NT2/D1 (cell line): Measurements from ENCODE around the gene CTTNBP2.

Experiments
- DNase-seq: peaks from one replicate; pipeline ENCODE4 v3.0.0-alpha.2; 2011; ENCODE audit warnings: low read depth, low spot score
- H3K27me3 ChIP-seq: 2 replicates; pipeline ENCODE4 v1.6.0; 2011; ENCODE audit warnings: mild to moderate bottlenecking; ENCODE audit not compliant: insufficient read length, insufficient read depth
- H3K36me3 ChIP-seq: 2 replicates; pipeline ENCODE4 v1.6.1; 2011; ENCODE audit warnings: mild to moderate bottlenecking, low read length, mixed read lengths; ENCODE audit not compliant: insufficient read depth, insufficient read length
- H3K4me1 ChIP-seq: 2 replicates; pipeline ENCODE4 v1.5.1; 2011; ENCODE audit not compliant: insufficient read depth, insufficient read length
- H3K4me3 ChIP-seq: 2 replicates; pipeline ENCODE4 v1.5.1; 2011; ENCODE audit warnings: low read depth; ENCODE audit not compliant: insufficient read length
- H3K9ac ChIP-seq: 2 replicates; pipeline ENCODE4 v1.6.0; 2011; ENCODE audit warnings: low read depth; ENCODE audit not compliant: insufficient read length
- H3K9me3 ChIP-seq: 2 replicates; pipeline ENCODE4 v1.5.1; 2011; ENCODE audit warnings: mild to moderate bottlenecking, low read length; ENCODE audit not compliant: insufficient read depth
- SUZ12 ChIP-seq: IDR thresholded peaks from 2 replicates; pipeline ENCODE4 v1.6.1; 2011; ENCODE audit not compliant: insufficient read length, insufficient read depth; ENCODE audit errors: extremely low read depth
- YY1 ChIP-seq: IDR thresholded peaks from 2 replicates; pipeline ENCODE4 v1.6.1; 2011; ENCODE audit not compliant: insufficient read length, insufficient read depth
- ZNF274 ChIP-seq: IDR thresholded peaks from 2 replicates; pipeline ENCODE4 v1.6.1; 2011; ENCODE audit warnings: mild to moderate bottlenecking, low read depth, low read length

CTTNBP2 gene

DNA sequence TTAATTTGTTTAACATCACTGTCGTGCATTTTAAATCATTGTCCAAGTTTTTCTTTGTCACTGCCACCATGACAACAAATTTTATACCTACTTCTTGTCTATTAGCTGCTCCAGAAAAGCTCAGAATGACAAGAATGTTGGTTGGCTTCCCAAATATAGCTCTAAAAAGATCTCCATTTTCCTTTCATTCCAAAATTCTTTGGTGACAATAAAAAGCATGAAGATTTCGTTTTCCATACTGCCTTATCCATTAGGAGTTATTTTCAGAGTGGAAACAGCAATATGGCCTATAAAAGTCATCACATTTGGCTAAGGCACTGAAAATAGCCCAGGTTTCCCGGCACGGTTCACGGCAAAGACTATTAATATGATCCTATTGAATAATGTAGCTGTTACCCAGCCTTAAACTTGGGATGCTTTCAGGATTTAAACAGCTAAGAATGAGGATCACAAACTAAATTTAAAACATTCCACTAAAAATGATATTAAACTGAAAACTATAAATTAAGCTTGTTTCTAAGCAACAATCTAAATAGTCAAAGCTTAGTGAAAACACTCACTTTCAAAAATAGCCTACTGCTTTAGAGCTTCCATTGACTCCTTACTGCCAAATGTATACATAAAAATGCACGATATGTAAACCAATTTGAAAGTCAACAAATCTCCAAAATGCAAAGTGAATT, 2.7 kb downstream of the CTTNBP2 start:
- Histone ChIP-seq H3K27me3 (peaks cover 8% of the 10 kb centered on the region), H3K4me3 (no peak overlapping the region), H3K36me3 (no peaks in the 10 kb centered on the region), H3K9me3 (no peaks in the 10 kb centered on the region), H3K9ac (no peak overlapping the region), H3K4me1 (no peaks in the 10 kb centered on the region)
- DNase-seq = no peak
- TF ChIP-seq YY1 (no peak), ZNF274 (no peak), SUZ12 (no peak)

DNA sequence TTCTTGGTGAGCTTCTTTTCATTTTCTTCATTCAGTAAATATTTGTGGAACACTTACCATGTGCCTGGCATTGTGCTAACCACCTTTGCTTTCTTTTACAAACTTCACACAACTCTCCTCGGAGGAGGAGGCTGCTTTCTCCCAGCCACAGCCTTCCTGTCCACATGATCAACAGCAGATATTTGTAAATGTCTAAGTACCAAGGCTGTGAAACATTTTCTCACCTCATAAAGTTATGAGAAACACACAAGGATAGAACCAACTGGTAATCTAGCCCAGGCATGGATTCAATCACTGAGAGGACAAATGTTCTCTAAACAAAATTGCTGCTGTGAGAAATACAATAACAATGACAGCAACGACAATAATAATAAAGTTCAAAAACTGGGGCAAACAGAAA, 3.9 kb downstream of the CTTNBP2 start:
- H3K4me3 ChIP-seq = no peak overlapping the region
- no peak for DNase-seq
- H3K4me1 ChIP-seq = no peaks in the 10 kb centered on the region
- no peaks in the 10 kb centered on the region for H3K9me3 ChIP-seq
- peaks cover 6% of the 10 kb centered on the region for H3K27me3 ChIP-seq
- no peaks in the 10 kb centered on the region for H3K36me3 ChIP-seq
- no peak for TF ChIP-seq SUZ12
- no peak for TF ChIP-seq YY1
- no peak overlapping the region for H3K9ac ChIP-seq

DNA sequence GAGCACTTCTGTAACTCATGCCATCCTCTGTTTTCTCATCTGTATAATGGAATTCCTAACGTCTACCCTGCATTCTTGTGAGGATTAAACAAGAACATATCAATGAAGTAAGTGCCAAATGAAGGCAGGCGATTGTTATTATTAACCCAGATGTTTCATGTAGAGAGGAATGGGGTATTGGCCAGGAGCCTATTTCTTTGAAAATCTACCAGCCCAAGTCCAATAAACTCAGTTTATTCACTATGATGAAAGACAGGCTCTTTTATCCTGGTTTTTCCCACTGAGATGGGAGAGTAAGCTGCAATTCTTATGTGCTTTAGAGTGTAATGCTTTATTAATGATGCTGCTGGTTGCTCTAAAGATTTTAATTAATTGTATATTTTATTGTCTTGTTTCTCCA, 9.6 kb downstream of the CTTNBP2 start:
- H3K36me3 ChIP-seq = no peaks in the 10 kb centered on the region
- DNase-seq = no peak
- H3K9ac ChIP-seq = no peak overlapping the region
- H3K27me3 ChIP-seq = no peaks in the 10 kb centered on the region
- H3K4me3 ChIP-seq = no peak overlapping the region
- no peak for TF ChIP-seq SUZ12
- no peak for TF ChIP-seq ZNF274
- no peak for TF ChIP-seq YY1
- H3K4me1 ChIP-seq = no peaks in the 10 kb centered on the region
- no peaks in the 10 kb centered on the region for H3K9me3 ChIP-seq

DNA sequence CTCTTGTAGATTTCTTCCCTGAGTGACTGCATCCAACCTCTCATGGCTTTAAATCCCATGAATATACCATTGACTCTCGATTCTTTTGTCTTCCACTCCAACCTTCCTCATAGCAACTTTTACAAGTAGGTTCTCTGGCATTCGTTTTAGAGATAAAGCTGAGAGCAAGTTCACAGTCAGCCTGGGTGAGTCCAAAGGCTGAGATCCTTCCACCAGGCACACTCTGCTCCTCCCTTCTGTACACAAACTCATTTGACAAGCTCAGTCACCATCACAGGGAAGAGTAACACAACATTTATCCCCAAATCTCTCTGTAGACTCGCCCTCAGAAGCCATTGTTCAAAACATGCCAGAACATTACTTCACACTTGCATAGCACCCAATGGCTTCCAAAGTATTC, 10.9 kb downstream of the CTTNBP2 start:
- no peak for DNase-seq
- H3K4me1 ChIP-seq = no peaks in the 10 kb centered on the region
- no peaks in the 10 kb centered on the region for H3K36me3 ChIP-seq
- no peak overlapping the region for H3K9ac ChIP-seq
- no peak overlapping the region for H3K4me3 ChIP-seq
- TF ChIP-seq YY1 (no peak), ZNF274 (no peak), SUZ12 (no peak)
- H3K27me3 ChIP-seq = no peaks in the 10 kb centered on the region
- no peaks in the 10 kb centered on the region for H3K9me3 ChIP-seq

DNA sequence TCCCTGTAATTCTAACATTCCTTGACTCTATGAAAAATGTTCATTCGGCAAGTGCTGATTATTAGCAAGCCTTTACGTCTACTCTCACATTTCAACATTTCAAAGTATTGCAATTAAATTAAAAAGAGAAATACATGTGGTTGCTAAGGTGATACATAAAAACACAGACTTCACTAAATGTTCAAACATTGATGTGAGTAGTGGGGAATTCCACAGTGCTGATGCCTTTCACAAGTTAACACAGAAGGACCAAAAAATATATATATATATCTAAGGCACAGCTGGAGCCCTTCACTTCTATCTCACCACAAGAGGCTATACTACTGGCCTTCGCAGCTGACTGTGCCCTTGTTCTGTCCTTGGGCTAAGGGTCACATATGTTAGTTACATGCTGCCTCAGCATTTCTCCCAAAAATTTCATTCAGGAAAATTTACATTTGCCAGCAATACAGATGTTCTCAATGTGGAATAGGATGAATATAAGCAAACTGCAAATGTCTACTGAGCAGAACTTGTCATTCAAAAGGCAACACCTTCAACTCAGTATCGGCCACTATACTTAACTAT, 13.9 kb downstream of the CTTNBP2 start:
- DNase-seq = no peak
- Histone ChIP-seq H3K9me3 (no peaks in the 10 kb centered on the region), H3K36me3 (no peaks in the 10 kb centered on the region), H3K9ac (no peak overlapping the region), H3K4me3 (no peak overlapping the region), H3K4me1 (no peaks in the 10 kb centered on the region), H3K27me3 (no peaks in the 10 kb centered on the region)
- no peak for TF ChIP-seq YY1
- TF ChIP-seq ZNF274 = no peak
- TF ChIP-seq SUZ12 = no peak

DNA sequence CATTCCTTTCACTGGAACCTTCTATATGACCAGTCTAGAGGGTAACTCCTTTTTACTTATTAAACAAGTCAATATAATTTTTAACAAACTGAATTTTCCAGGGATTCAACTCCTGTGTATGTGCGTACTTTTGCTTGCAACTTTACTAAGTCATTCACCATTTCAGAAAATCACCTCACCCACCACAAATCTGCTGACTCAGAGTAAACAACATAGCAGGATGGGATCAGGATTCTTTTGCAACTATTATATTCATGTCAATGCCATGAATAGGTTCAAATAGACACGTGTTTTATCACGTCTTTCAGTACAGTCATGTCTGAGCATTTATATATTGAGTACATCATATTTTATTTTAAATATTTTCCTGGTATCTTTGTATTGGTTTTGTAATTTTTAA, 14.5 kb downstream of the CTTNBP2 start:
- Histone ChIP-seq H3K9ac (no peak overlapping the region), H3K27me3 (no peaks in the 10 kb centered on the region), H3K4me1 (no peaks in the 10 kb centered on the region), H3K9me3 (no peaks in the 10 kb centered on the region), H3K36me3 (no peaks in the 10 kb centered on the region), H3K4me3 (no peak overlapping the region)
- TF ChIP-seq ZNF274 (no peak), YY1 (no peak), SUZ12 (no peak)
- DNase-seq = no peak

DNA sequence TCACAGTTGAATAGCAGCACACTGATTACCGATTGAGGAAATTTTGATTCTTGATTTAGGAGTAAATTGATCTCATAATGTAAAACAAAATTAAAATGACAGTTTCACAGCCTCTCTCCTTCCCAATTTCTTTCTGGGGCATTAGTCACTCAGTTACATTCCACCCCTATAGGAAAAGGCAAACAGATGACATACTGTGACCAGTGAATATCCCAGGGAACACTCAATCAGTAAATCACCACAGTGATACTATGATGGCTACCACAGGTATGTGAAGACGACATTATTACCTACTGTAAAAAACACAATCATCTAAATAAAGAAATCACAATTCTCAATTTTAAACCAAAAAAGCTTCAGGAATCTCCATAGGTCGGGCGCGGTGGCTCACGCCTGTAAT, 15.5 kb downstream of the CTTNBP2 start:
- Histone ChIP-seq H3K27me3 (no peaks in the 10 kb centered on the region), H3K9ac (no peak overlapping the region)

DNA sequence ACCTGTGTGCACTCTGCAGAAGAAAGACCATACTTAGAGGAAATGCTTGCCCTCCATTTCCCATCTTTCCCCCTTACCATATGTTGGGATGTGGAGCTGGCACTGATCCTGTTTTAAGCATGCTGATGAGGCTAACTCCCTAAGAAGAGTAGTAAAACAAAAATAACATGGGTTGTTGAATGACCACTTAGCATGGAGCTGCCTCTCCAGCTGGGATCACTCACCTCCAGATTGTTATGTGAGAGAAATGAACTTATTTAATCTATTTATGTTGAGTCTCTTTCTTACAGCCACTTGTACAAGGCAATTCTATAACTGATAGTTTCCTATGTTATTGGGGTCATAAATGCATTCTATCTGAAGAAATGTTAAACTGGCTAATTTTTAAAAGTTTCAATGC, 17.0 kb downstream of the CTTNBP2 start:
- no peak for DNase-seq
- no peak for TF ChIP-seq SUZ12
- TF ChIP-seq ZNF274 = no peak
- TF ChIP-seq YY1 = no peak
- H3K4me1 ChIP-seq = no peaks in the 10 kb centered on the region
- no peaks in the 10 kb centered on the region for H3K9me3 ChIP-seq
- no peak overlapping the region for H3K9ac ChIP-seq
- H3K36me3 ChIP-seq = no peaks in the 10 kb centered on the region
- no peak overlapping the region for H3K4me3 ChIP-seq
- no peaks in the 10 kb centered on the region for H3K27me3 ChIP-seq

More for the DNA sequence above, 15.5 kb downstream of the CTTNBP2 start:
- no peak for DNase-seq
- Histone ChIP-seq H3K4me3 (no peak overlapping the region), H3K4me1 (no peaks in the 10 kb centered on the region), H3K9me3 (no peaks in the 10 kb centered on the region), H3K36me3 (no peaks in the 10 kb centered on the region)
- TF ChIP-seq YY1 (no peak), SUZ12 (no peak), ZNF274 (no peak)
